ENCODE data around the gene MALRD1. TPM values are rescaled to one million over a fixed set of nuclear protein-coding genes. Genes with fewer than 3 reads are reported as not detected.
A peak's percentile ranks its signal among the peaks of the same experiment; 100 is the strongest.

MALRD1 gene
- total RNA-seq, 4 donors from 2014 or later: 0.23 TPM; not detected in 3

DNA sequence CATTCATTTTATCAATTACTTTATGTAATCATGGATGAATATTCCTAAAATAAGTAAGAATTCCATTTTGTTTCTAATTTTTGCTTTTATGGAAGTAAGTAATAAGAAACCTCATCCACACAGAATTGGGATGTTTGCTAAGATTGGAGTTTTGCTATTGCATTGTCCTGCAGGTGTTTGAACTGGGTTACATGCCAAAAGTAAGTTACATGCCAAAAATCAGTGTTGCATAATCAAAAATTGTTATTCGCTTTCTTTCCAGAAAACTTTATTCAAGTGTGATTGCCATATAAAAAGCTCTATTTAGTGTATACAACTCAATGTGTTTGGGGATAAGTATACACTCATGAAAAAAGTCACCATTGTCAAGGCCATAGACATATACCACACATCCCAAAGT, 420.9 kb downstream of the MALRD1 start:
- TF ChIP-seq, protein P1, sequence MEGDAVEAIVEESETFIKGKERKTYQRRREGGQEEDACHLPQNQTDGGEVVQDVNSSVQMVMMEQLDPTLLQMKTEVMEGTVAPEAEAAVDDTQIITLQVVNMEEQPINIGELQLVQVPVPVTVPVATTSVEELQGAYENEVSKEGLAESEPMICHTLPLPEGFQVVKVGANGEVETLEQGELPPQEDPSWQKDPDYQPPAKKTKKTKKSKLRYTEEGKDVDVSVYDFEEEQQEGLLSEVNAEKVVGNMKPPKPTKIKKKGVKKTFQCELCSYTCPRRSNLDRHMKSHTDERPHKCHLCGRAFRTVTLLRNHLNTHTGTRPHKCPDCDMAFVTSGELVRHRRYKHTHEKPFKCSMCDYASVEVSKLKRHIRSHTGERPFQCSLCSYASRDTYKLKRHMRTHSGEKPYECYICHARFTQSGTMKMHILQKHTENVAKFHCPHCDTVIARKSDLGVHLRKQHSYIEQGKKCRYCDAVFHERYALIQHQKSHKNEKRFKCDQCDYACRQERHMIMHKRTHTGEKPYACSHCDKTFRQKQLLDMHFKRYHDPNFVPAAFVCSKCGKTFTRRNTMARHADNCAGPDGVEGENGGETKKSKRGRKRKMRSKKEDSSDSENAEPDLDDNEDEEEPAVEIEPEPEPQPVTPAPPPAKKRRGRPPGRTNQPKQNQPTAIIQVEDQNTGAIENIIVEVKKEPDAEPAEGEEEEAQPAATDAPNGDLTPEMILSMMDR (IDR thresholded peaks at IDR 0.05): no peak
- TF ChIP-seq POLR2A (IDR thresholded peaks at IDR 0.05): no peak
- WGBS, 2 donors: 0% methylated on average over 1 of the region's 1 CpG
- intact Hi-C loops (cut with DNase I; ENCODE audit: low total_unique reads): no loop called here
- DNase-seq (ENCODE audit: low spot score in 2 of 2): no peak
- no peak overlapping the region for H3K4me3 ChIP-seq (ENCODE audit: low read depth, poor library complexity, severe bottlenecking)

DNA sequence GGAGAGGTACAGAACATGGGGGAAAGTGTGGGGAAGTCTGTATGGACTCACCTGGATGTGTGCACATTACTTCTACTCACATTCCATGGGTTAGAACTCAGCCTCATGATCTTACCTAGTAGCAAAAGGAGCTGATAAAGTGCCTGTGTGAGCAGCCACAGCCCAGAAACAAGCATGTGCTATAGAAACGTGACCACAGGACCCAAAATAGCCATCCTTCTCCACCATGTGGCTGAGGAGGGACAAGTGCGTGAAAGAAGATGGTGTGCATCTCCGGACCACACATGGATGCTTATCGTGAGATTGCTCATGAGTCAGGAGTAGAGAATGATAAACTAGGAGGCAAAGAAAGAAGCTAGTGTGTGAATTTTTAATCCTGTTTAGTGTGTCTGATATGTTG, 431.3 kb downstream of the MALRD1 start:
- H3K4me3 ChIP-seq (ENCODE audit: low read depth, poor library complexity, severe bottlenecking): no peak overlapping the region
- intact Hi-C loops (cut with DNase I; ENCODE audit: low total_unique reads): no loop called here
- 71 to 76% methylated on average over 4 of the region's 4 CpGs for WGBS, 2 donors
- DNase-seq (ENCODE audit: low spot score in 2 of 2): no peak
- no peak for TF ChIP-seq POLR2A (IDR thresholded peaks at IDR 0.05)
- TF ChIP-seq, protein P1 (IDR thresholded peaks at IDR 0.05): no peak

DNA sequence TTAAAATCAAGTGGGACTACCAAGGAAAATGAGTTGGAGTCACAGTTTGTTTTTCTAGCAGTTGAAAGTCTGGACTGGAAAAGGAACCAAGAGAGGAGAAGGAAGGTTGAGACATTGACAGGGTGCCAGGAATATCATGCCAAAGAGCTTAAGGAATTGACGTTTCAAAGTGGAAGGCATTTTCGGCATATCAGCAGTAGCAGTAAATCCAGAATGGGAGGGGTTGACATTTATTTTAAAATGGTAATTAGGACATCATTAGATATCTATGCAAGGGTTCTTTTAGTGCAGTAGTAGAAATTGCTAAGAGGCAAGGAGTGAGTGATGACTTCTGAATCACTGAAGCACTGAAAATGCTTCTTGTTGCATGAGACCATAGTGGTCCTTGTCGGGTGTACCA, 431.8 kb downstream of the MALRD1 start:
- 46 to 47% methylated on average over 3 of the region's 3 CpGs for WGBS, 2 donors
- DNase-seq (ENCODE audit: low spot score in 2 of 2): no peak
- H3K4me3 ChIP-seq (ENCODE audit: low read depth, poor library complexity, severe bottlenecking): no peak overlapping the region
- no peak for TF ChIP-seq POLR2A (IDR thresholded peaks at IDR 0.05)
- TF ChIP-seq, protein P1 (IDR thresholded peaks at IDR 0.05): no peak
- intact Hi-C loops (cut with DNase I; ENCODE audit: low total_unique reads): no loop called here

DNA sequence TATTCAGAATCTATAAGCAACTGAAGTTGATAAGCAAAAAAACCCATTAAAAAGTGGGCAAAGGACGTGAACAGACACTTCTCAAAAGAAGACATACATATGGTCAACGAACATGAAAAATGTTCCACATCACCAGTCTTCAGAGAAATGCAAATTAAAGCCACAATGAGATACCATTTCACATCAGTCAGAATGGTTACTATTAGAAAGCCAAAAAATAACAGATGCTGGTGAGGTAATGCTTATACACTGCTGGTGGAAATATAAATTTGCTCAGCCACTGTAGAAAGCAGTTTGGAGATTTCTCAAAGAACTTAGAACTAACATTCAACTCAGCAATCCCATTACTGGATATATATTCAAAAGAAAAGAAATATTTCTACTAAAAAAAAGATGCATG, 434.8 kb downstream of the MALRD1 start:
- TF ChIP-seq, protein P1 (IDR thresholded peaks at IDR 0.05): no peak
- TF ChIP-seq POLR2A (IDR thresholded peaks at IDR 0.05): no peak
- WGBS, 2 donors: 33 to 62% methylated on average over 2 of the region's 2 CpGs
- no peak overlapping the region for H3K4me3 ChIP-seq (ENCODE audit: low read depth, poor library complexity, severe bottlenecking)
- DNase-seq (ENCODE audit: low spot score in 2 of 2): no peak
- intact Hi-C loops (cut with DNase I; ENCODE audit: low total_unique reads): no loop called here

DNA sequence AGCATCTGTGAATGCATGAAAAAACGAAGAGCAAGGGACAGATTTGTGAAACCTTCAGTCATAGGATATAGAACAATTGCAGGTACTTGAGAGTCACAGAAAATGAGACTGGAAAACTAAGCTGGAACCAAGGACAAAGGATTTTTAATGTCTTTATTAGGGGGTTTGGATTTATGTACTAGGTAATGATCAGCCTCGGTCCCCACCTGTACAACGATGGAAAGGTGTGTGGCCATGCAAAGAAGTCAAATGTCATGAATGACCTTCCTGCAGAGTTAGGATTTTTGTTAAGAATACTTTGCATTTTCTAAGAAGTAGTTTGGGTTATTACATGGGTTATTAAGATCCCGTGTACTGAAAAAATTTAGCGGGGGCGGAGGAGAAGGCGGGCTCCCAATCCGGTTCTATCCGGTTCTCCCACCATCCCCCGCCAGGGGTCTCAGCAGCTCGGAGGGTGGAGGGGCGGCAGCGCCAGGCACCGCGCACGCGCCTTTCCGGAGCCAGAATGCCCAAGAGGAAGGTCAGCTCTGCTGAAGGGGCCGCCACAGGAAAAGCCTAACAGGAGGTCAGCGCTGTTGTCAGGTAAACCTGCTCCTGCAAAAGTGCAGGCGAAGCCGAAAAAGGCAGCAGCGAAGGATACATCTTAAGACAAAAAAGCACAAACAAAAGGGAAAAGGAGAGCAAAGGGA, 440.1 kb downstream of the MALRD1 start:
- TF ChIP-seq POLR2A (IDR thresholded peaks at IDR 0.05): no peak
- TF ChIP-seq, protein P1 (IDR thresholded peaks at IDR 0.05): no peak
- intact Hi-C loops (cut with DNase I; ENCODE audit: low total_unique reads): no loop called here
- WGBS, 2 donors: 55% methylated on average over 23 of the region's 23 CpGs
- no peak overlapping the region for H3K4me3 ChIP-seq (ENCODE audit: low read depth, poor library complexity, severe bottlenecking)
- DNase-seq (ENCODE audit: low spot score in 2 of 2): peak in 1 of 2 donors; percentile 87

DNA sequence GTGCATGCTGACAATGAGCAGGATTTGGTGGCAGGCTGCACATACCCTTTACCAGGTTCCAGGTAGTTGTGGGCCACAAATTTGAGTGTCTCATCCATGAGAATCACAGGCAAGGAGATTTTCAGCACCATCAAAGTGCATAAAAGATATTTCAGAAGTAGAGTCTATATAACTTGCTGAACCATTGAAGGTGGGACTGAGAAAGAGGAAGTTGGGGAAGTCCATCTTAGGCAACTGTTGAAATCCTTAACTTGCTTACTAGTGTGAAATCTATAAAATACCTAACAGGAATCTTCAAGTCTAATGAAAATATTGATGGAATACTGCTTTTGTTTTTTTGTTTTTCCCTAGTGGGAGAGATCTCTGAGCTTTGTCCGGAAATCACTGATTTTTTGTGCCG, 442.6 kb downstream of the MALRD1 start:
- no peak overlapping the region for H3K4me3 ChIP-seq (ENCODE audit: low read depth, poor library complexity, severe bottlenecking)
- WGBS, 2 donors: 92 to 96% methylated on average over 2 of the region's 2 CpGs
- intact Hi-C loops (cut with DNase I; ENCODE audit: low total_unique reads): no loop called here
- TF ChIP-seq, protein P1 (IDR thresholded peaks at IDR 0.05): no peak
- no peak for TF ChIP-seq POLR2A (IDR thresholded peaks at IDR 0.05)
- no peak for DNase-seq (ENCODE audit: low spot score in 2 of 2)

All from lower leg skin (tissue), 4 donors.